Subcutaneous abdominal adipose tissue (tissue), 5 donors: ENCODE data around the gene TBC1D22A.
"Not testable (repeated sequence)": the region's sequence is repeated elsewhere in the genome, so short reads cannot be mapped to it uniquely, and the experiment has no call there.

Experiments
- H3K27ac ChIP-seq: one replicate; pipeline ENCODE4 v1.7.0; 2013; ENCODE audit warnings: low read depth, mild to moderate bottlenecking, inconsistent platforms, low read length, moderate library complexity
- H3K27me3 ChIP-seq, 5 donors: one replicate each; pipeline ENCODE4 v1.7.0; 2013; ENCODE audit warnings: low read length in 5 of 5, inconsistent platforms in 1 of 5; ENCODE audit not compliant: control insufficient read depth in 5 of 5, insufficient read depth in 4 of 5
- H3K36me3 ChIP-seq, 5 donors: one replicate each; pipeline ENCODE4 v1.7.0; 2013; ENCODE audit warnings: low read length in 5 of 5; ENCODE audit not compliant: control insufficient read depth in 5 of 5, insufficient read depth in 5 of 5
- H3K4me1 ChIP-seq, 5 donors: one replicate each; pipeline ENCODE4 v1.7.0; 2013; ENCODE audit warnings: low read length in 5 of 5, mild to moderate bottlenecking in 3 of 5, moderate library complexity in 1 of 5; ENCODE audit not compliant: control insufficient read depth in 5 of 5, insufficient read depth in 5 of 5
- H3K4me3 ChIP-seq, 5 donors: one replicate each; pipeline ENCODE4 v1.7.0; 2013; ENCODE audit warnings: low read length in 5 of 5, low read depth in 1 of 5
- H3K9ac ChIP-seq, 5 donors: one replicate each; pipeline ENCODE4 v1.7.0; 2013; ENCODE audit warnings: low read length in 5 of 5, mild to moderate bottlenecking in 4 of 5, moderate library complexity in 3 of 5
- H3K9me3 ChIP-seq, 5 donors: one replicate each; pipeline ENCODE4 v1.7.0; 2013; ENCODE audit warnings: low read length in 5 of 5; ENCODE audit not compliant: control insufficient read depth in 5 of 5
- donor health status: healthy.
- donor health status: healthy.
- donor health status: healthy.
- donor health status: healthy.
- donor health status: healthy.

The TBC1D22A gene

DNA sequence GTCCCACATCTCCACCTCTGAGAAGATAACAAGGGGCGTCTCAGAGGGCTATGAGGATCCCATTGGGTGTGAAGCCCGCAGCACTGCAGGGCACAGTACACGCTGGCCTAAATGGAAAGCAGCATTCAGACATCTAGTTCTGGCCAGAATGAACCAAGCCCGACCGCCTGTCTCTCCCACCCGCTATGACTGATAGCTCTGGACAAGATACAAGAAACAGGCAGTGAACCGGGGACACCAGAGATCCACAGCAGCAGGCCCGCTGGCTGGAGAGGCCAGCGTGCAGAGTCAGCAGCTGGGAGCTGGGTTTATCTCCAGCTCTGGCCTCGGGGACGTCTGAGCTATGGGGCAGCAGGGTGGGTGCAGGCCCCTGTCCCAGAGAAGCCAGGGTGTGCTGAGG is 34.0 kb upstream of the TBC1D22A start:
- H3K4me3 ChIP-seq: no peak overlapping the region
- no peaks in the 10 kb centered on the region for H3K9me3 ChIP-seq
- peaks cover 0 to 18% (median 11%) of the 10 kb centered on the region in 5 donors for H3K36me3 ChIP-seq
- H3K27me3 ChIP-seq: no peaks in the 10 kb centered on the region
- no peak overlapping the region for H3K27ac ChIP-seq
- H3K4me1 ChIP-seq: peaks cover 5 to 39% (median 26%) of the 10 kb centered on the region in 5 donors
- no peak overlapping the region for H3K9ac ChIP-seq

DNA sequence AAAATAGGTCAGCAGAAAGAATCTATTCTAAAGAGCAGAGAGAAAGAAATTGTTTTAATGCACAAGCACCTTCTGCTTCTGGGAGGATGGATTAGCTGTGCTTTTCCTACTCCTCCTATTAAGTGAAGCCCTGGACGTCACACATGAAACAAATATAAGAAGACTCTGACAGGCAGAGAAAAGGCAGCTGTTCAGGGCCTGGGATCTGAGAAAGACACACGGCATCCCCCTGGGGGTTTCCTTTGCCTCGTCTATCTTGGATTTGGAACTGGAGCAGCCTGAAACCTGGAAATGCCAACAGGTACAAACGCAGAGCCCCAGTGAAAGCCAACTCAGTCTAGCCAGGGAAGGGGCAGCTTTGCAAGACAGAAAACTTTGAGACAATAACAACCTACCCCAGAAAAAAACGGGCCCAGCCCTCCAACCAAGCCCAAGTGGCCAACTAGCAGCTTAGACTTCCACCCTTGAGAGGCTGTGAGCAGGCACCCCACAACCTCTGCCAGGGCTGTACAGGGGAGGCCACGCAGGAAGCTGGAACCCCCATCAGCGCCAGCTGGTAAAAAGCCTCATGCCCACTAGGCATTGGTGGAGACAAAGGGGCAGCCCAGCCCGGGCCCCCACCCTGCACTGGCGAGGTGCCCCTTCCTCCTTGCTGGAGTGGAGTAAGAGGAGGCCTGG is 31.7 kb upstream of the TBC1D22A start:
- Histone ChIP-seq H3K36me3 (peaks cover 0 to 12% (median 11%) of the 10 kb centered on the region in 5 donors), H3K27ac (no peak overlapping the region), H3K9ac (no peak overlapping the region), H3K4me1 (peaks cover 11 to 57% (median 38%) of the 10 kb centered on the region in 5 donors), H3K27me3 (no peaks in the 10 kb centered on the region), H3K9me3 (no peaks in the 10 kb centered on the region), H3K4me3 (no peak overlapping the region)

GRCh38 chr22:46731246-46732040 is 31.0 kb upstream of the TBC1D22A start:
- H3K27me3 ChIP-seq: no peaks in the 10 kb centered on the region
- H3K9ac ChIP-seq: no peak overlapping the region
- no peaks in the 10 kb centered on the region for H3K9me3 ChIP-seq
- peaks cover 9 to 57% (median 38%) of the 10 kb centered on the region in 5 donors for H3K4me1 ChIP-seq
- peaks cover 0 to 12% (median 9%) of the 10 kb centered on the region in 5 donors for H3K36me3 ChIP-seq
- H3K4me3 ChIP-seq: no peak overlapping the region
- no peak overlapping the region for H3K27ac ChIP-seq

- Histone ChIP-seq H3K27ac (no peak overlapping the region), H3K4me1 (peaks cover 11 to 62% (median 42%) of the 10 kb centered on the region in 5 donors), H3K4me3 (no peak overlapping the region), H3K36me3 (peaks cover 0 to 12% (median 9%) of the 10 kb centered on the region in 5 donors), H3K9ac (no peak overlapping the region), H3K9me3 (no peaks in the 10 kb centered on the region), H3K27me3 (no peaks in the 10 kb centered on the region)
These were observed 30.4 kb upstream of the TBC1D22A start for GRCh38 chr22:46732041-46732379.

GRCh38 chr22:46732513-46732912 is 29.9 kb upstream of the TBC1D22A start:
- no peak overlapping the region for H3K27ac ChIP-seq
- peaks cover 13 to 66% (median 47%) of the 10 kb centered on the region in 5 donors for H3K4me1 ChIP-seq

DNA sequence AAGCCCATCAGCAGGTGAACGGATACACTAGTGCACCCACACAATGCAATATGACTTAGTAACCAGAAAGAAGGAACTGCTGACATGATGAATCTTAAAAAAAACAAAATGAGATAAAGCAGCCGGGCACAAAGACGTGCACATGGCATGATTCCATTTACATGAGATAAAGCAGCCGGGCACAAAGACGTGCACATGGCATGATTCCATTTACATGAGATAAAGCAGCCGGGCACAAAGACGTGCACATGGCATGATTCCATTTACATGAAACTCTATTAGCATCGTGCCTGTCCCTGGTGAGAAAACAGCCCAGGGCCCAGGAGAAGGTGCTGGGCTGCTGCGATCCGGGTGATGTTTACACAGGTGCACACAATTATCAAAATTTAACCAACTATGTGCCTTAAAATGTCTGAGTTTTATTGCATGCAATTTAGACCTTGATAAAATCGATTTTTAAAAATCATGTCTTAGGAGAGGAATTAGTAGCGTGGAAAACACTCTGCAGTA is 28.2 kb upstream of the TBC1D22A start:
- H3K27ac ChIP-seq, H3K27me3 ChIP-seq, H3K36me3 ChIP-seq, H3K9ac ChIP-seq, H3K4me3 ChIP-seq, H3K9me3 ChIP-seq: not testable (repeated sequence)
- H3K4me1 ChIP-seq: peaks cover 13 to 62% (median 56%) of the 10 kb centered on the region in 5 donors

More at GRCh38 chr22:46732513-46732912, 29.9 kb upstream of the TBC1D22A start:
- Histone ChIP-seq H3K36me3 (peaks cover 0 to 12% (median 9%) of the 10 kb centered on the region in 5 donors), H3K4me3 (no peak overlapping the region), H3K9ac (no peak overlapping the region), H3K27me3 (no peaks in the 10 kb centered on the region), H3K9me3 (no peaks in the 10 kb centered on the region)

GRCh38 chr22:46734830-46735453 is 27.5 kb upstream of the TBC1D22A start:
- Histone ChIP-seq H3K9me3 (no peaks in the 10 kb centered on the region), H3K4me3 (peak overlapping the region in 1 of 5 donors; percentile 19), H3K4me1 (peaks cover 13 to 69% (median 63%) of the 10 kb centered on the region in 5 donors), H3K9ac (peak overlapping the region in 4 of 5 donors; percentile 16 to 22 (median 19)), H3K27me3 (no peaks in the 10 kb centered on the region), H3K36me3 (peaks cover 0 to 9% (median 5%) of the 10 kb centered on the region in 5 donors), H3K27ac (peak overlapping the region; percentile 50)

DNA sequence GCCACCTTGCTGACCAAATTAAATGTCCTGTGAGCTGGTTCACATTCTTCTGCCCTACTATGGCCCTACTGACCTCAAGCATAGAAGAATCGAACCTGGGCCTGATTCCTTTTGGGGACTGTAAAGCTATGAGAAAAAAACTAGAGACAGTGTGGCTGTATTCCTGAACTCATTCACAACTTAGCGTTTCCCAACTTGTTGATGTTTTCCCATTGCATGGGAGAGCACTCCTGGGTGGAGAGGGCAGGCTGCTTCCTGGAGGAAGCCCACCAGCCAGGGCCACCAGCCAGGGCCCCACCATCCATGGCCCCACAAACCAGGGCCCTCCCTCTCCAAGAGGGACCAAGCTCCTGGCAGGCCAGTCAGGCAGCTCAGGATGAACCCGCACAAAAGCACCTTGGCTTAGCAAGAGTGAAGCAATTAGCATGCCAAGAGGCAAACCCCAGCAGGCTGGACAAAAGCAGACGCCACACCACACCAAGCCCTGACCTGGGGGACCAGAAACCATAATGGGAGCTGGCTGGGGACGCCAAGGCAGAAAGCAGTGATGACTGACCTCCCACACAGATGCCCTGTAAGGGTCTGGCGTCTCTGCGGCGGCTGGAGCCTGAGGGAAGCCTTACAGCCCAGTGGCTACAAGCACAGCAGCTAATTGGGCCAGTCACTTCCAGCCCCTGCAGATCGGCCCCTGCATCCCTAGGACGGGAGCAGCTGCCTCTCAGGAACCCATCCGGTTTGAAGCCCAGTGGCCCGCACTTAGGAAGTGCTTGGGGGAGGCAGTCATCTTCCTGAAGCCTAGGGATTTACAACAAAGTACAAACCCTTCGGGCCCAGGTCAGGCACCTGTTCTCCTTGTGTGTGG is 26.5 kb upstream of the TBC1D22A start:
- Histone ChIP-seq H3K4me1 (peaks cover 13 to 72% (median 64%) of the 10 kb centered on the region in 5 donors), H3K9me3 (no peaks in the 10 kb centered on the region), H3K36me3 (peaks cover 0 to 9% (median 5%) of the 10 kb centered on the region in 5 donors), H3K9ac (peak overlapping the region in 4 of 5 donors; percentile 16 to 64 (median 38)), H3K27me3 (no peaks in the 10 kb centered on the region), H3K27ac (peak overlapping the region; percentile 50), H3K4me3 (peak overlapping the region in 4 of 5 donors; percentile 27 to 77 (median 74))

DNA sequence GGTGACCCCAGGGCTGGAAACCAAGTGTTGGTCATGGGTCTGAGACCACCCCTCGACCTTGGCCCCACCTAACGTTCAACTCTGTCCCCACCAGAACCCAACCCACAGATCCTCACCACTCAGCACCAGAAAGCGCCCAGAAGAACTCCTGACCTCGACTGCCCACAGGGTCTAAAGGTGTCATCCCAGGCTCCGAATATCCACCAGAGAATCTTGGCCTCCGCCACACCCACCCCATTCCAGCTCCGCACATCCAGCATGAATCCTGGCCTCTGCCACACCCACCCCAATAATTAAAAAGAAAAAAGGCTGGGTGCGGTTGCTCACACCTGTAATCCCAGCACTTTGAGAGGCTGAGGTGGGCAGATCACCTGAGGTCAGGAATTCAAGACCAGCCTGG is 25.7 kb upstream of the TBC1D22A start:
- H3K27ac ChIP-seq: peak overlapping the region; percentile 50
- no peaks in the 10 kb centered on the region for H3K27me3 ChIP-seq
- H3K9ac ChIP-seq: peak overlapping the region in 2 of 5 donors; percentile 53 to 76
- no peaks in the 10 kb centered on the region for H3K9me3 ChIP-seq
- peaks cover 0 to 4% (median under 1%) of the 10 kb centered on the region in 5 donors for H3K36me3 ChIP-seq
- peak overlapping the region; percentile 27 to 78 (median 76) for H3K4me3 ChIP-seq
- H3K4me1 ChIP-seq: peaks cover 13 to 70% (median 59%) of the 10 kb centered on the region in 5 donors
